Erythroblast (primary cell): ENCODE measurements around the gene CFLAR.
"Not testable (repeated sequence)": the region's sequence is repeated elsewhere in the genome, so short reads cannot be mapped to it uniquely, and the experiment has no call there.

ENCODE experiments used
- GATA1 ChIP-seq: IDR thresholded peaks from 2 replicates; pipeline ENCODE4 v1.6.1; 2011; ENCODE audit warnings: low read depth, mild to moderate bottlenecking, control low read depth, low read length, moderate library complexity
- POLR2A ChIP-seq: IDR thresholded peaks from 2 replicates; pipeline ENCODE4 v1.6.1; 2011; ENCODE audit warnings: mild to moderate bottlenecking, low read length

DNA sequence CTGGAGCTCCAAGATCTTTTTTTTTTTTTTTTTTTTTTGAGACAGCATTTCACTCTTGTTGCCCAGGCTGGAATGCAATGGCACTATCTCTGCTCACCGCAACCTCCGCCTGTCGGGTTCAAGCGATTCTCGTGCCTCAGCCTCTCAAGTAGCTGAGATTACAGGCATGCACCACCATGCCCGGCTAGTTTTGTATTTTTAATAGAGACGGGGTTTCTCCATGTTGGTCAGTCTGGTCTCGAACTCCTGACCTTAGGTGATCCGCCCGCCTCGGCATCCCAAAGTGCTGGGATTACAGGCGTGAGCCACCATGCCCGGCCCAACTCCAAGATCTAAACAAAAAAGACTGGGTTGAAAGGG lies 1.8 kb downstream of the CFLAR start:
- not testable (repeated sequence) for TF ChIP-seq POLR2A, GATA1
